HCT116 (cell line): ENCODE data around the gene GLOD5.

Experiments
- CTCF ChIP-seq, 3 experiments: fragments of 200-600 bp in 1 of 3; sonication (generic) in 1 of 3; IDR thresholded peaks in 2 of 3; conservative IDR thresholded peaks in 1 of 3; 2 replicates each; pipeline ENCODE4 v1.5.1; 2012 to 2017; ENCODE audit warnings: low read depth in 2 of 3, low read length in 2 of 3, antibody characterized with exemption in 1 of 3, borderline replicate concordance in 1 of 3, control low read depth in 1 of 3, mild to moderate bottlenecking in 1 of 3, mixed read lengths in 1 of 3, mixed run types in 1 of 3, moderate library complexity in 1 of 3; ENCODE audit not compliant: insufficient read depth in 1 of 3
- EZH2 ChIP-seq: fragments of 200-600 bp; sonication (generic); IDR thresholded peaks from 2 replicates; pipeline ENCODE4 v1.6.1; 2017; ENCODE audit warnings: antibody characterized with exemption, mixed run types
- EZH2phosphoT487 ChIP-seq: fragments of 200-600 bp; IDR thresholded peaks from 2 replicates; pipeline ENCODE4 v1.6.1; 2018; ENCODE audit warnings: antibody characterized with exemption, borderline replicate concordance
- FOSL1 ChIP-seq: IDR thresholded peaks from 2 replicates; pipeline ENCODE4 v1.6.1; 2012; ENCODE audit warnings: low read depth
- POLR2A ChIP-seq: IDR thresholded peaks from 2 replicates; pipeline ENCODE4 v1.7.0; 2011; ENCODE audit warnings: borderline replicate concordance; ENCODE audit not compliant: insufficient read depth, insufficient read length; ENCODE audit errors: extremely low read depth
- RAD21 ChIP-seq: IDR thresholded peaks from 2 replicates; pipeline ENCODE4 v1.6.1; 2012; ENCODE audit warnings: low read depth, mild to moderate bottlenecking
- SIN3A ChIP-seq: IDR thresholded peaks from 2 replicates; pipeline ENCODE4 v1.6.1; 2012; ENCODE audit warnings: low read depth
- YY1 ChIP-seq: IDR thresholded peaks from 2 replicates; pipeline ENCODE4 v1.6.1; 2011; ENCODE audit warnings: low read length, low read depth, moderate library complexity, mild to moderate bottlenecking; ENCODE audit not compliant: insufficient replicate concordance; ENCODE audit errors: extremely low read depth
- ZNF274 ChIP-seq: fragments of 200-500 bp; sonication (Bioruptor generic); IDR thresholded peaks from 2 replicates; pipeline ENCODE4 v1.6.1; 2014; ENCODE audit warnings: mild to moderate bottlenecking, low read depth, low read length, inconsistent platforms
- TF ChIP-seq, protein P1 (sequence below): IDR thresholded peaks from 2 replicates; pipeline ENCODE4 v1.6.1; 2012
- TF ChIP-seq, protein P2 (sequence below): IDR thresholded peaks from 2 replicates; pipeline ENCODE4 v1.6.1; 2012

DNA sequence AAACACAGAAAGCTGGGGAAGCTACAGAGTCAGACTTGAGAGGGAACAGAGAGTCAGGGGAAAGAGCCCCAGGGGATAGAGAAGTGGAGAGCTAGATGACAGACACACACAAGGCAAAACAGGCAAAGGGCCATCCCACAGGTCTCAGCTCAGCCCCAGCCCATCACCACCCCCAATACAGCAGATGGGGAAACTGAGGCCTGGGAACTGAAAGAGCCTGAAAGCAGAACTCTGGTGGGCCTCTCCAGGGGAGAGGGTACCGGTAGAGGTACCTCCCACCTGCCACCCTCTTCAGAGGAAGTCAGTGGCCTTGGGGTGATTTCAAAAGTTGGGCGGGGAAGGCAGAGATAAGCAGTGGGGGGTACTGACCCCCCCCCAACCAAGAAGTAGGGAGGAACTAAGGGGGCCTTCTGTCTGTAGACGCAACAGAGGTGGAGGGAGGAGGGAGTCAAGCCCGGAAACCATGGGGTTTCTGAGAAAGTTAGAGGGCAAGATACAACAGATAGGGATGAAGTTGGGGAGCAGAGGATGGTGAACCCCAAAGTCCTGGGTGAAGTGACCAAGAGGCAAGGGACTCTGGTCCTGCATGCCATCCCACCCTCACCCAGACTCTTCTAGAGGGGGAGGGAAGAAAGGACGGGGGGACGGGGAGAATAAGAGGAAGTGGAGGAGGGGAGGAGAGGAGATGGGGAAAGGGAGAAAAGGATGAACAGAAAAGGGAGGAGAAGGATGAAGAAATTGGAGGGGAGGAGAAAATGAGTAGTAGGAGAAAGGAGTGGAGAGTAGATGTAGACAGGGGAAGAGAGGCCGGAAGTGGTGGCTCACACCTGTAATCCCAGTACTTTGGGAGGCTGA, 28.0 kb downstream of the GLOD5 start:
- TF ChIP-seq, protein P1, sequence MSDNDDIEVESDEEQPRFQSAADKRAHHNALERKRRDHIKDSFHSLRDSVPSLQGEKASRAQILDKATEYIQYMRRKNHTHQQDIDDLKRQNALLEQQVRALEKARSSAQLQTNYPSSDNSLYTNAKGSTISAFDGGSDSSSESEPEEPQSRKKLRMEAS, result no peak
- TF ChIP-seq CTCF (IDR thresholded peaks at IDR 0.05 in 2 of 3, conservative IDR thresholded peaks at IDR 0.05 in 1 of 3; ENCODE audit: borderline replicate concordance in 1 of 3, insufficient read depth in 1 of 3, low read depth in 2 of 3, low read length in 2 of 3) (no peak), EZH2 (no peak), SIN3A (no peak), POLR2A (no peak), EZH2phosphoT487 (no peak), ZNF274 (no peak), YY1 (no peak), RAD21 (no peak), FOSL1 (no peak)
- TF ChIP-seq, protein P2, sequence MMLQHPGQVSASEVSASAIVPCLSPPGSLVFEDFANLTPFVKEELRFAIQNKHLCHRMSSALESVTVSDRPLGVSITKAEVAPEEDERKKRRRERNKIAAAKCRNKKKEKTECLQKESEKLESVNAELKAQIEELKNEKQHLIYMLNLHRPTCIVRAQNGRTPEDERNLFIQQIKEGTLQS, result no peak
